Superior temporal gyrus (tissue), 1 donor: ENCODE data around the gene CARD19.

ENCODE experiments used
- DNase-seq: peaks from one replicate; pipeline ENCODE4 v3.0.0-alpha.2; 2016; ENCODE audit errors: extremely low spot score

The CARD19 gene

GRCh38 chr9:93161786-93162562 is 66.0 kb downstream of the CARD19 start:
- no peak for DNase-seq
